ENCODE results near the gene ZNF469.

Gene ZNF469

DNA sequence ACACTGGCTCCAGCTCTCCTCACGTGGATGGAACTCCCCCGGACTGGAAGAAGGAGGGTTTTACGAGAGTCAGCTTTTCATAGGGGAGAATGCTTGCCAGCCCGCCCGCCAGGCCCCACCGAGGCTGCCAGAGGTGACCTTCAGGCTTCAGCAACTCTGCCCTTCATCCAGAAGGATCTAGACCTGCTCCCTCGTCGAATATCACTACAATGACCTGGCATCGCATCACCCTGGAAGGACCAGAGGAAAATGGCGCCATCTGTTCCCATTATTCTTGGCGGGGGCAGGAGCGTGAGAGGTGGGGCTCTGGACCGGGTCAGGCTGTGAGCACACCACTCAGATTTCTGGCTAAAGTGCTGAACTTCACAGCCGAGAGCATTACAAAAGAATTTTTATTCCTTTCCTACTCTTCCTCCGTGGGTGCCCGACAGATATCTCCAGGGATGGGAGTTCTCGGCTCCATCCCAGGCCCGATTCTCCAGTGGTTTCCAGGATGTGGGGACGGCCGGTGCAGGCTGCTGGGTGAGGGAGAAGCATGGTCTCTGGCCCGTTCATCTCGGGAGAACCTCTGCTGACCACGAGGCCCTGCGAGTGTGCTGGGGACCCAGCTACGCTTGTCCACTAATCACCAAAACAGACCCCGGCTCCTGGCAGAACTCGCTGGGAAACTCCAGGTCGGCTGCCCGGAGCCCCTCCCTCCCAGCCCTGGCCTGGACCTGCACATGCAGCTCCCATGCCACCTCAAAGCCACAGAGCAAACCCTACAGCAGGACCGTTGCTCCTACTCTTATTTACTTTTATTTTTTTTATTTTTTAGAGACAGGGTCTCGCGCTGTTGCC is 36.8 kb upstream of the ZNF469 start:
- no peak for DNase-seq (ENCODE audit: low read depth)

DNA sequence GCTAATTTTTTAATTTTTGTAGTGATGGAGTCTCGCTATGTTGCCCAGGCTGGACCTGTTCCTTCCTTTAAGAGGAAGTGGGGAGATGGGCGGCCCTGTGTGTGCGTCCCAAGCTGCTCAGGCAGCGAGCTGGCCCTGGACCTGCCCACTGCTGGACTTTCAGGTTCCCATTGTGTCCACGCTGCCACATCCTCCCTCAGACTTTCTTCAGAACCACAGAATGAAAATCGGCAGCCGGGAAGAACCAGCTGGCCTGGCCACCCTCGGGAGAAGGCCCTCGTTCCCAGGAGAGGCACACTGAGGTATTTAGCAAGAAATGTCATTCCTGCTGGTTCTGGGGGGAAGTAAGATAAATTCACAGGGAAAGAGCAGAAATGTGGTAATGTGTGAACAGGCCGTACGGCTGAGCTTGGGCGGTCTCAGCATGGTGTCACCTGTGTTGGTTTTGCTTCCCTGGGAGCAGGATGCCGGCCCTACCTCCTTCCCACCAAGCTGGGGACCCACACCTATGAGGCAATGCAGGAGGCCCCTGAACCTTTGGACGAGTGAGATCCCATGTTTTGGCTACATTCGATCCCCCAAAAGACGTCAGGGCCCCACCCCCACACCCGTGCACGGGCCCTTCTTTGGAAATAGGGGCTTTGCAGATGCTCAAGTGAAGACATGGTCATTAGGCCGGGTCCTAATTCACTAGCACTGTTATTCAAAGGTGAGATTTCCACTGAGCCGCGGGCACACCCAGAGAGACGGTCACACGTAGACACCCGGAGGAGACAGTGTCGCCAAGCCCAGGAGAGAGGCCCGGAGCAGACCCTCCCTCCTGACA is 35.9 kb upstream of the ZNF469 start:
- DNase-seq (ENCODE audit: low read depth): no peak
- H3K4me3 ChIP-seq (ENCODE audit: low read depth, low read length): no peak overlapping the region

More for the DNA sequence above, 36.8 kb upstream of the ZNF469 start:
- H3K4me3 ChIP-seq (ENCODE audit: low read depth, low read length): no peak overlapping the region

DNA sequence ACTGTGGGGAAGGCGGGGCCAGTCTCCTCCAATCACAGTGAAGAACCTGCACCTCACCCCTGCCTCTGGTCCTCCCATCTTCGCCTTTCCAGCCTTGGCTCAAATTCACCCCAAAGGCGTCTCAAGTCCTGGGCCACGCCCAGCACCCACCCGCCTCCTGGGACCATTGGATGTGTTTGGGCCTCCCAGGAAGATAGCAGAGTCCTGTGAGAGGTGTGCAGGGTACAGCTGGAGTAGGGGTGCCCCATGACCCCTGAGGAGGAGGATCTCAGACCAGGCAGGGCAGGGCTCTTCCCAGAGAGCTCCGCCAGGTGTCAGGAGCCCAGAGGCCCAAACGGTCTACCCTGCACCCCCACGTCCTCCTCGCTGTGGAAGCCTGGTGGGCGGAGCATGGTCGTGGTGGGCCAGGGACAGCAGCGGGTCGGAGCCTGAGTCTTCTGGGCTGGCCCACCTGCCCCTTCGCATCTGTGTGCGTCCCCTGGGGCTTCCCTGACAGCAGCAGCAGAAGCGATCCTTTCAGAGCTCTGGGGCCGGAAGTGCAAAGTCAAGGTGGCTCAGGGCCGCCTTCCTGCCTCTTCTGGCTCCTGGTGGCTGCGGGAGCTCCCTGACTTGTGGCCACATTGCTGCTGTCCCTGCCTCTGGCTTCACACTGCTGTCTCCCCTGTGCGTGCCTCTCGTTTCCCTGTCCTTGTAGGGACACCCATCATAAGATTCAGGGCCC is 34.9 kb upstream of the ZNF469 start:
- H3K4me3 ChIP-seq (ENCODE audit: low read depth, low read length): no peak overlapping the region
- no peak for DNase-seq (ENCODE audit: low read depth)

DNA sequence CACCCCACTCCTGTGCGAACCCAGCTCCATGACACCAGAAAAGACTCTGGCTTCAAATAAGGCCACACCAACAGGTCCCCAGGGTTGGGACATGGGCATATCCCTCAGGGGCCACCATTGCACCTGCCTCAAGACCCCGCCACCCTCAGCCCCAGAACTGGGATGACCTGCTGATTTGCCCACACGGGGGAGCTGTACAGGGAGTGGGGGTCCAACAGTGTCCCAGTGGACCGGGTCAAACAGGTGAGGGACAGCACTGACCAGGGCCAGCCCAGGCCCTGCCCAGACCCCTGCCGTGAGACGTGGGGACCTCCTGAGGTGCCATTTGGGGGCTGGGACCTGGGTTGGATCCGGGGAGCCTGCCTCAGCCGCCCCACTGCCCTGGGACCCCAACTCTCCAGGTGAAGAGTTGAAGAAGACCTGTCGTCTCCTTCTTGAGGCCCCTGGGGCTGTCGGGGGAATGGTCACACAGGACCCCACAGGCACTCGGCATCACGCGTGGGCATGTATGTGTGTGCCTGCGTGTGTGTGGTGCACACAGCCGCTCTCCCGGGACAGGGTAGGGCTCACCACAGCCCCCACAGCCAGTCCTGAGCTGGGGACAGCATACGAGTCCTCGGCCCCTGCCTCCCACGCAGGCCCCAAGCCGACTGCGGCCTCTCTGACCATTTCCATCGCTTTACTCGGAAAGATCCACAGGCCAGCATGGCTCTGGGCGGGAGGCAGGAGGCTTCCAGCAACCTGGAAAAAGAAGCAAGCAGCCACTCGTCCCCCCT is 34.2 kb upstream of the ZNF469 start:
- no peak overlapping the region for H3K4me3 ChIP-seq (ENCODE audit: low read depth, low read length)
- no peak for DNase-seq (ENCODE audit: low read depth)

DNA sequence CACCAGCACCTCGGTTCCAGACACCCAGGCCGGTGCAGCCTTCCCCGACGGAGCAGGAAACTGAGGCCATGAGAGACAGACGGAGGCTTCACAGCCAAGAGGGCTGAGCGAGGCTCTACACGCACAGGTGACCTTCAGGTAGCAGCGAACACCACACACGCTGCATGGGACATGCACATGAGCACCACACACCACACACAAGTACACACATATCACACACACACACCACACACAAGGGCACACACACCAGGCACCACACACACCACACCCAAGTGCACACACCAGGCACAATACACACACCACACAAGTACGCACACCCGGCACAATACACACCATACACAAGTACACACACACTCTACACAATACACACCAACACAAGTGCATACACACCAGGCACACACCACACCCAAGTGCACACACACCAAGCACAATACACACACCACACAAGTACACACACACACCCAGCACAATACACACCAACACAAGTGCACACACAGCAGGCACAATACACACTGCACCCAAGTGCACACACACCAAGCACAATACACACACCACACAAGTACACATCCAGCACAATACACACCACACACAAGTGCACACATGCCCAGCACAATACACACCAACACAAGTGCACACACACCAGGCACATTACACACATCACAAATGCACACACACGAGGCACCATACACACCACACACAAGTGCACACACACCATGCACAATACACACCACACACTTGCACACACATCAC is 33.4 kb upstream of the ZNF469 start:
- no peak for DNase-seq (ENCODE audit: low read depth)

DNA sequence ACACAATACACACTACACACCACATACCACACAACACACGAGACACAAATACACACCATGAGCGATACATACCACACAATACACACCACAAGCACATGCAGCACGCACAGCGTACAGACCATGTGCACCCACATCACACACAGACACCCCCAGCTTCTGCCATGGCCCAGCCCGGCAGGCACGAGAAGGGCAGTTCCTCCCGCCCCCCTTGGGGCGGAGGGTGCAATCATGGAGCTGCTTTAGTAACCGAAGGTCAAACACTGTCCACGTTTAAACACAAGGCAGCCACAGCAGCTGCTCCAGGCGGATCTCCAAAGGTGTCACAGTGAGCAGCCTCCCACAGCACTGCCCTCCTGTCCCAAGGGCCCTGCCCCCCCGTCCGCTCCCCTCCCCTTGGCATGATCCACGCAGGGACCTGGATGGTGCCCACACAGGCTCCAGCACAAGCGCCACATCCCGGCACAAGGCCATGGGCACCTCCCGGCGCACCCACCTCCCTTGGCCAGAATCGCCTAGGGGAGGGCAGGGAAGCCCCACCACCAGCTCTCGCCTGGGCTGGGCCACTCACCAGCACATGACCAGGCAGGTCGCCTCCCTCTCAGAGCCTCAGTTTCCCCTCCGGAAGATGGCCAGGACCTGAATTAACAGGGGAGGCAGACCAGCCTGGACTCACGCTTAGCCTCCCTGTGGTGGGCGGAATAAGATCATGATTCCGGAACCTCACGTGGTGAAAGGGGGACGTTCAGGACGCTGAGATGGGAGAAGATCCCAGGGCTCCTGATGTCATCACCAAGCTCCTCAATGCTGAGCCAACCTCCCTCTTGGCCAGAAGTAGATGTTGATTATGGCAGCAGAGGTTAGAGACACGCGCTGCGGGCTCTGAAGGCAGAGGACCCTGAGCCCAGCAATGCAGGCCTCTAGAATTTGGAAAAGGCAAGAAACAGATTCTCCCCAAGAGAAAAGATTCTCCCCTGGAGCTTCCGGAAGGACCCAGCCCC is 32.6 kb upstream of the ZNF469 start:
- DNase-seq (ENCODE audit: low read depth): no peak
- H3K4me3 ChIP-seq (ENCODE audit: low read depth, low read length): no peak overlapping the region

More for the DNA sequence above, 33.4 kb upstream of the ZNF469 start:
- H3K4me3 ChIP-seq (ENCODE audit: low read depth, low read length): no peak overlapping the region

DNA sequence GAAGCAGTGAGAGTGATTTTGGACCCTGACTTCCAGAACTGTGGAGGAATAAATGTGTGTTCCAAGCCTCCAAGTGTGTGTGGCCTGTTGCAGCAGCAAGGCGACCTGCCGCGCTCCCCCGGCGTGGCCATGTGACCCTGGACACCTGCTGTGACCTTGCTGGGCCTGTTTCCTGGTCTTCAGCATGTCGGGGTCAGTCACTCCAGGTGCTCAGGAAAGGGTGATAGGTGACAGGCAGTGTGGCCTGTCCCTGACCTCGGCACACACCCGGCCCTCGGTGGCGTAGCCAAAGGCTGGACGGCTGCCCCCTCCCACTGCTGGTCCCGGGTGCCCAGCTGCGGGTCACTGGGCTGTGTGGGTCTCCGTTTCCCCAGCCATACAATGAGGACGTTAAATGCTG is 31.8 kb upstream of the ZNF469 start:
- H3K4me3 ChIP-seq (ENCODE audit: low read depth, low read length): no peak overlapping the region
- no peak for DNase-seq (ENCODE audit: low read depth)

DNA sequence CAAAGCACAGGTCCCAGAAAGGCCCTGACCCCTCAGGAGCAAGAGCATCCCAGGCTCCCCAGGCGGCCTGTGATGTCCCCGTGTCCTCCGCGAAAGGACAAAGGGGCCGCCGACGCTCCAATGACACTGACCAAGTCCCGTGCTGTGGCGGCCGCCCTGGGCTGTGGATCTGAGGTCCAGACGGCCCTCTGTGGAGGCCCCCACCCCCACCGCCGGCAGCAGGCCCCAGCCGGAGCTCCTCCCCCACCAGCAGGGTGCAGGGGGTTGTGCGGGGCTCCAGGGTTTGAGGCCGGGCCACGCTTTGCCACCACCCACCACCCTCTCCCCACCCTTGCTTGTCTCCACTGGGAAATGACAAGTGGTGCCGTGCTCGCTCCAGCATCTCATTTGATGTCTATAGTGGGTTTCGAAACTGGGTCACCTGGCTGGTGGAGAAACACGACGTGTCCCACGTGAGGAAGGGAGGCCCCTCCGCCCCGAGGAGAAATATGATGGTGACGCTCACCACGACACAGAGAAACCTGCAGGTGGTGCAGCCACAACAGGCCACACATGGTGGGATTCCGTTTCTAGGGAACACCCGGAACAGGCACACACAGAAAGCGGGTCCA is 31.2 kb upstream of the ZNF469 start:
- H3K4me3 ChIP-seq (ENCODE audit: low read depth, low read length): no peak overlapping the region
- no peak for DNase-seq (ENCODE audit: low read depth)

DNA sequence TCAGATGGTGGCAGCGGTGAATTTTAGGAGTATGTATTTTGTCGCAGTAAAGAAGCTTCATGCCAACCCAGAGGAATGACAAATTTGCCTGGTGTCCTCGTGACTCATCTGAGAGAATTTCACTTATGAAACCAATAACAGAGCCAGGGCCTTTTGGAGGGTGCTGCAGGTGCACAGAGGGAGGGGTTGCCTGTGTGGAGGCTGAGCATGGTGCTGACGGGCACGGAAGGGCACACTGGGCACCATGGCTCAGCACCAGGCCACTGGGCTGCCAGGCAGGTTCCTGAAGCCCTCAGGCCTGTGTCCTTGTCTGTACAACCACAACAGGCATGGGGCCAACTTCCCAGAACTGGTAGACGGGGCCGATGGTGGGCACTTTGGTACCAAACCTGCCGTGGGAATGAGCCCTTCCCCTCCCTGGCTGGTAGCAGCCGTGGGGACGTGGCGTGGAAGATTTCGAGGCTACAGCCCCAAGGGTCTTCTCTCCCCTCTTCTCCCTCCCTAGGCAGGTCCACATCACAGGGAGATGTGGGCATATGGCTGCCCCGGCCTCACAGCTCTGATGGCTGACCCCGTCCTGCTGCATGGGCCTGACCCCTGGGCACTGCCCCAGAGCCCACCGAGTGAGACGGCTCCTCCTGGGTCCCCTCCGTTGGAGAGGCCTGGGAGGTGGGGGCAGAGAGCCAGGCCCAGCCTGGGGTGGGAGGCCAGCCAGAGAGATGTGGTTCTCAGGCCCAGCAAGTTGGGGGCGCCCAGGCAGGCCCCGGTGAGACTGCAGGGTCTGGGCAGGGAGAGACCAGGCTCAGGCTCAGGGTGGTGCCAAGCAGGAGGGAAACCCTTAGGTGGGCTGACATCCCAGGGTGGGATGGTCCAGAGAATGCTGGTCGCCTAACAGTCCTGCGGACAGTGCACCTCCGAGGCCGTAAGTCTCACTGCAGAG is 30.2 kb upstream of the ZNF469 start:
- DNase-seq (ENCODE audit: low read depth): no peak
- H3K4me3 ChIP-seq (ENCODE audit: low read depth, low read length): no peak overlapping the region

DNA sequence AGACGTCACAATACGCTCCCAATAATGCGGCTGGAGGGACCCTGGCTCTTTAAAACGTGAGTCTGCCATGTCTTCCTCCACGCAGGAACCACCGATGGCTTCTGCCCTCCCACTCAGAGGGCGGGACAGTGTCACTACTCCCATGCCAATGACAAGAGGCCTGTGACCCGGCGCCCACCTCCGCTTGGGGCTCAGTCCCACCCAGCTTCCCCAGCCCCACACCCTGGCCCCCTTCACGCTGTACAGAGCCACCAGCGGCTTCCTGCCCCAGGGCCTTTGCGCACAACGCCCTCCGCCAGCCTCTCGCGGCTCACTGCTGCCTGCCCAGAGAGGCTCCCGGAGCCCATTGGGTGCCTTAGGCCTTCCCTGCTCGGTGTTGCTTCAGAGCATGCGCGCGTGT is 29.5 kb upstream of the ZNF469 start:
- DNase-seq (ENCODE audit: low read depth): no peak

DNA sequence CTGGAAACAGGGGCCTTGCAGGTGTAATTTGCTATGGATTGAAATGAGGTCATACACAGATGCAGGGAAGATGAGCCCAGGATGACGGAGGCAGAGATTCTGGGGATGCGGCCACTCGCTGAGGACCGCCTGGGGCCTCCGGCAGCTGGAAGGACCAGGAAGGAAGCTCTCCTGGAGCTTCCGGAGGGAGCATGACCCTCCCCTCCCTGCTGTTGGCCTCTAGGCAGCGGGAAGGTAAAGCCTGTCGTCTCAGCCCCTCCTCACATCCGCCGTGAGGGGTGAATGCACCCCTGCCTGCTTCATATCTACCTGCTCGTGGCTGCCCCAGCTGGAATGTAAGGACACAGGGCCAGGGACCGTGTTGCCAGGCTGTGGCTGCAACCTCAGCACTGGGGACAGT is 29.1 kb upstream of the ZNF469 start:
- H3K4me3 ChIP-seq (ENCODE audit: low read depth, low read length): no peak overlapping the region

More for the DNA sequence above, 29.5 kb upstream of the ZNF469 start:
- H3K4me3 ChIP-seq (ENCODE audit: low read depth, low read length): no peak overlapping the region

DNA sequence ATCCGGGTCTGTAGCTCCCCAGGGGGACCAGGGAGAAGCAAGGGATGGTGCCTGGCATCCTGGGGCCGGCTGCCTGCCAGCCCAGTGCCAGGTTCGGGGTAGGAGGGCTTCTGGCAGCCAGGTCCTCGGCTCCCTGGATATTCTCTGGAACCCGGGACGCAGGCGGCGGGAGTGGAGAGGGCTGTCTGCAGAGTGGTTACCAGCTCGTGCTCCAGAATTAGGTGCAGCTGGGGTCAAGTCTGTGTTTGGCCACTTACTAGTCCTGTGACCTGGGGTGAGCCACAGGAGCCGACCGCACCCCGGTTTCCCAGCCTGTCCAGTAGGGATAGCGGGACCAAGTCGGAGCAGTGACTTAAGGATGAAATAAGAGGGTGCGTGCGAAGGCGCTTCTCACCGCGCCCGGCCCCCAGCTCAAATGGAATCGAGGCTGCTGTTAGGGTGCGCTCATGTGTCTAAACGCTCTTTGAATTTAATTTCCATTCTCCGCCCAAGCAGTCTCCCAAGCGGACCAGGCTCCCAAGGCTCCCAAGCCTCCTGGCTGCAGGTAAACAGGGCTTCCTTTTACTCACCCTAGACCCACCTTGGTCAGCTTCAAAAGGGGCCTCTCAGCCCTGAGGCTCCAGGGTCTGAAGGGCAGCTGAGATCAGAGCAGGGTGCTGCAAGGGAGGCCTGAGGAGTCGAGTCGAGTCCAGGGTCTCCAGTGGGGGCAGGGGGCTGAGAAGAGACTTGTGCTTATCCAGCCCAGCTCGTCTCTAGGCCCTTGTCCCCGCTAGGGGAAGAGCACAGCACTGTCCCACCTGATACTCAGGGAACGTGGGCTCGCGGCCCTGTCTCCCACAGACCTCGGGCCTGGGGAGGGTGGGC is 28.3 kb upstream of the ZNF469 start:
- no peak overlapping the region for H3K4me3 ChIP-seq (ENCODE audit: low read depth, low read length)
- no peak for DNase-seq (ENCODE audit: low read depth)

More for the DNA sequence above, 29.1 kb upstream of the ZNF469 start:
- no peak for DNase-seq (ENCODE audit: low read depth)

DNA sequence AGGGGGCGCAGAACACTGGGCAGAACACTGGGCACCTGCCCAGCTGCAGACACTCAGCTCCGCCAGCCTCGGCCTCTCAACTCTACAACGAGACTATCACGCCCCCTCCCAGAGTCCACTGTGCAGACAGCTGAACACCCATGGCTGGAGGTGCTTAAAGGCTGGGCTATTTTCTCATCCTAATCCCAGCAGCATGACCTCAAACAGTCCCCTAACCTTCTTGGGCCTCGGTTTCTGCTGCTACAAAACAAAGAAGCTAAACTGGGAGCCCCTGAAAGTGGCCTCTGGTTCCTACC is 27.7 kb upstream of the ZNF469 start:
- no peak overlapping the region for H3K4me3 ChIP-seq (ENCODE audit: low read depth, low read length)
- no peak for DNase-seq (ENCODE audit: low read depth)

DNA sequence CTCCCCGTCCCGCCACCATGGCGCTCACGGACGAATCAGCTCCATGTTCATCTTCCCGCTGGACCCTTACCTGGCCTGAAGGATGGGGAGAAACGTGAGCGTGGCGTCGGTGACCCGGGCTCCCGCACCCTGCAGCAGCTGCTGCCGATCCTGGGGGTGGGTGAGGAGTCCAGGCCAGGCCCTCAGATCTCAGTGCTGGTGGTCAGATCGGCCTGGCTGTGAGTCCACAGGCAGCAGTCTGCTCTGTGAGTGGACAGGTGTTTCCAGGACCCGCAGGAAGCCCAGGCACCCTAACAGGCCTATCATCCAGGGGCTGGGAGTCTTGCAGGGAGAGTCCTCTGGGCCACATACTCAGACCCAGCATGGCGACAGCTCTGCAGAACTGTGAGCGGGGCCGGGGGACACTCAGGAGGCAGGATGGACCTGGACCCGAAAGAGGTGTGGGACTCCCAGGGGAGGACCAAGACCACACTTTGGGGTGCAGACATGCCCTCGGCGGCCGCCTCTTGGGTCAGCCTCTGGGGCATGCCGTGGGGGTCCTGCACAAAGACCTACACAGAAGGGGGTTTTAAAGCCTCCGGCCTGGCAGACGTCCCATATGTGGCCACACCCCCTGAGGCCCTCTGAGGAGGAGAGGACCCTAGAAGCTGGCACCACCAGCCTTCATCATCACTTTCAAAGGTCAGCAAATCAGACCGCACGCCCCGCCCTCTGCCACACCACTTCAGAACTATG is 27.2 kb upstream of the ZNF469 start:
- no peak overlapping the region for H3K4me3 ChIP-seq (ENCODE audit: low read depth, low read length)
- DNase-seq (ENCODE audit: low read depth): no peak
